Measurements from ENCODE around the gene OPA3. TPM values are rescaled to one million over a fixed set of nuclear protein-coding genes. Genes with fewer than 3 reads are reported as not detected.

Gene OPA3
- total RNA-seq, 1 experiment from 2014 or later = 11.1 TPM

DNA sequence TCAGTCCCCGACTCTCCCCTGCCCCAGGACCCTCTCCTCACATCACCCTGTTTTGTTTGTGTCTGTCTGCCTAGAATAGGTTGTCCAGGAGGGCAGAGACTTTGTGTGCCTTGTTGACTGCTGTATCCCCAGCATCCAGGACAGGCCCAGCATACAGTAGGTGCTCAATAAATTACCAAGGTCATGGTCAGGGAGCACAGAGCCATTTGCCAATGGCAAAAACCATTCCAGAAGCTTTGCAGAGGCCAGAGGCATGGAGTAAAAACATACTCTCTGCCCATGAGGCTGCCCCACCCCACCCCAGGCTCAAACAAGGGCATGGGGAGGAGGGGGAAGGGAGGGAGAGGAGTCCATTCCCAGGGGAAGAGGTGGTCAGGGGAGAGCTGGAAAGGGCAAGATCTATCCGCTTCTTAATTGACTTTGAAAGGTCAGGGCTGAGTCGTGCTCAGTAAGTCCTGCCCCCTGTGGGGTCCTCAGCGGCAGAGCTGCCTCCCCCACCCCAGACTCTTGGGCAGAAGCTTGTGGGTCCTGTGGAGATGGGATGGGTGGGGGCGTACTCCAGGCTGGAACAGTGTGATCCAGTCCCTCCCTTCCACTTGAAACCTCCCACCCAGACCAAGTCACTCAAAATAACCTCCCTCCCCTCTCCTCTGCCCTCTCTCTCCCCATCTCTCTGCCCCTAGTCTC is 13.0 kb upstream of the OPA3 start:
- H3K4me3 ChIP-seq (replicated peaks in 1 of 2; ENCODE audit: low read depth in 1 of 2, low read length in 2 of 2) = no peak overlapping the region
- H3K79me2 ChIP-seq (ENCODE audit: insufficient read depth, low read length) = no peaks in the 10 kb centered on the region
- H4K20me1 ChIP-seq (ENCODE audit: insufficient read depth) = no peaks in the 10 kb centered on the region
- no peak overlapping the region for H3K9ac ChIP-seq (ENCODE audit: low read length)
- ChIA-PET RAD21 (ENCODE audit: low non-redundant PET in 1 of 2, low total read pairs in 2 of 2, uncharacterized antibody in 2 of 2, unreplicated experiment in 2 of 2) (no interaction called here), POLR2A (no interaction called here), CTCF (no interaction called here)
- peaks cover 18% of the 10 kb centered on the region; the same call in 1 of the 2 replicates for H3K27me3 ChIP-seq (ENCODE audit: insufficient read depth, low read length)
- H3K9me3 ChIP-seq (ENCODE audit: control insufficient read depth in 1 of 2, insufficient read depth in 1 of 2, low read depth in 1 of 2, low read length in 2 of 2) = no peaks in the 10 kb centered on the region
- DNase-seq (ENCODE audit: low read depth, low spot score) (no peak), ATAC-seq (no peak)
- BruUV-seq (replicated peaks) = no TSS peak
- intact Hi-C loops (cut with micrococcal nuclease) = no loop called here
- H3K36me3 ChIP-seq (ENCODE audit: control insufficient read depth in 1 of 2, insufficient read depth in 2 of 2, low read length in 2 of 2) = no peaks in the 10 kb centered on the region
- no peaks in the 10 kb centered on the region for H3K9me2 ChIP-seq (ENCODE audit: insufficient read depth)
- no peak overlapping the region for H3K4me2 ChIP-seq (ENCODE audit: low read length)
- H3K4me1 ChIP-seq (ENCODE audit: control insufficient read depth in 1 of 2, insufficient read depth in 2 of 2, low read length in 2 of 2) = peaks cover 0 to 3% of the 10 kb centered on the region in 2 experiments; a peak in 1 of 4 replicates
- no peak overlapping the region for H3K27ac ChIP-seq (ENCODE audit: low read depth, low read length)
- no peak overlapping the region for H2AFZ ChIP-seq (ENCODE audit: low read depth, low read length, poor library complexity, severe bottlenecking)
- no peak for TF ChIP-seq ZFX (IDR thresholded peaks at IDR 0.05)
- TF ChIP-seq, protein P1, sequence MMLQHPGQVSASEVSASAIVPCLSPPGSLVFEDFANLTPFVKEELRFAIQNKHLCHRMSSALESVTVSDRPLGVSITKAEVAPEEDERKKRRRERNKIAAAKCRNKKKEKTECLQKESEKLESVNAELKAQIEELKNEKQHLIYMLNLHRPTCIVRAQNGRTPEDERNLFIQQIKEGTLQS (IDR thresholded peaks at IDR 0.05) = no peak
- TF ChIP-seq JUND (IDR thresholded peaks at IDR 0.05) = no peak
- no peak for TF ChIP-seq YY1 (IDR thresholded peaks at IDR 0.05; ENCODE audit: extremely low read depth, insufficient replicate concordance, low read depth, low read length)
- no peak for TF ChIP-seq EZH2 (IDR thresholded peaks at IDR 0.05)
- TF ChIP-seq, protein P2, sequence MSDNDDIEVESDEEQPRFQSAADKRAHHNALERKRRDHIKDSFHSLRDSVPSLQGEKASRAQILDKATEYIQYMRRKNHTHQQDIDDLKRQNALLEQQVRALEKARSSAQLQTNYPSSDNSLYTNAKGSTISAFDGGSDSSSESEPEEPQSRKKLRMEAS (IDR thresholded peaks at IDR 0.05) = no peak
- TF ChIP-seq FOSL1 (IDR thresholded peaks at IDR 0.05; ENCODE audit: low read depth) = no peak
- TF ChIP-seq POLR2A (IDR thresholded peaks at IDR 0.05; ENCODE audit: borderline replicate concordance, extremely low read depth, insufficient read depth, insufficient read length) = no peak
- TF ChIP-seq, protein P3, sequence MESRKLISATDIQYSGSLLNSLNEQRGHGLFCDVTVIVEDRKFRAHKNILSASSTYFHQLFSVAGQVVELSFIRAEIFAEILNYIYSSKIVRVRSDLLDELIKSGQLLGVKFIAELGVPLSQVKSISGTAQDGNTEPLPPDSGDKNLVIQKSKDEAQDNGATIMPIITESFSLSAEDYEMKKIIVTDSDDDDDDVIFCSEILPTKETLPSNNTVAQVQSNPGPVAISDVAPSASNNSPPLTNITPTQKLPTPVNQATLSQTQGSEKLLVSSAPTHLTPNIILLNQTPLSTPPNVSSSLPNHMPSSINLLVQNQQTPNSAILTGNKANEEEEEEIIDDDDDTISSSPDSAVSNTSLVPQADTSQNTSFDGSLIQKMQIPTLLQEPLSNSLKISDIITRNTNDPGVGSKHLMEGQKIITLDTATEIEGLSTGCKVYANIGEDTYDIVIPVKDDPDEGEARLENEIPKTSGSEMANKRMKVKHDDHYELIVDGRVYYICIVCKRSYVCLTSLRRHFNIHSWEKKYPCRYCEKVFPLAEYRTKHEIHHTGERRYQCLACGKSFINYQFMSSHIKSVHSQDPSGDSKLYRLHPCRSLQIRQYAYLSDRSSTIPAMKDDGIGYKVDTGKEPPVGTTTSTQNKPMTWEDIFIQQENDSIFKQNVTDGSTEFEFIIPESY (IDR thresholded peaks at IDR 0.05; ENCODE audit: extremely low read depth, insufficient replicate concordance, low read length) = no peak
- TF ChIP-seq RAD21 (IDR thresholded peaks at IDR 0.05; ENCODE audit: low read depth) = no peak
- TF ChIP-seq ZNF274 (IDR thresholded peaks at IDR 0.05; ENCODE audit: low read depth, low read length) = no peak
